GM10847 (cell line): Measurements from ENCODE around the gene TMEM123.
A peak's percentile ranks its signal among the peaks of the same experiment; 100 is the strongest.

Experiments
- POLR2A ChIP-seq: IDR thresholded peaks from 2 replicates; pipeline ENCODE4 v1.6.1; 2011; ENCODE audit not compliant: insufficient read length; ENCODE audit errors: extremely low read depth

Gene TMEM123

DNA sequence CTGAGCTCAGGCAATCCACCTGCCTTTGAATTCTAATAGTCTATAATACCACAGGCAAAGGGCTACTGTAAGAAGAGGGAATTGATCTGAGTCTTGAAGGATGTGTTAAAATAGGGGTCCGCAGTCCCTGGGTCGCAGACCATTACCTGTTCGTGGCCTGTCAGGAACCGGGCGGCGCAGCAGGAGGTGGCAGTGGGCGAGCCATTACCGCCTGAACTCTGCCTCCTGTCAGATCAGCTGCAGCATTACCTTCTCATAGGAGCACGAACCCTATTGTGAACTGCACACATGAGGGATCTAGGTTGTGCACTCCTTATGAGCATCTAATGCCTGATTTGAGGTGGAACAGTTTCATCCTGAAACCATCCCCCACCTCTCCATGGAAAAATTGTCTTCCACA lies 11.5 kb upstream of the TMEM123 start:
- no peak for TF ChIP-seq POLR2A

DNA sequence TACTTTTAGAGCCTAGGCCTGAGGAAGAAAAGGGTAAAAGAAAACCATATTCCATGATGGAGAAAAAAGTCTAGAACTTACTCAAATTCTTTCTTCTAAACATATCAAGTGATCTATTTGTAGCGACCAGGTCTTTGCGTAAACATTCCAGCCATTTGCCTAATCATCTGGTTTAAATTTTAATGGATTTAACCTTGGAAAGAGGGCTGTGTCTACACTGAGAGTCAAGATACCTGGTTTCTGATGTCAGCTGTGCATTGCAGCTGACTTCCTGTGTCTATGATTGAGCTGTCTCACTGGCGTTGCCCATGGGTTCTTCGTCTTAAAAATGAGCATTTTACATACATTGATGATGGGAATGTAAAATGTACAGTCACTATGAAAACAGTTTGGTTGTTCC lies 10.0 kb upstream of the TMEM123 start:
- TF ChIP-seq POLR2A, result no peak

DNA sequence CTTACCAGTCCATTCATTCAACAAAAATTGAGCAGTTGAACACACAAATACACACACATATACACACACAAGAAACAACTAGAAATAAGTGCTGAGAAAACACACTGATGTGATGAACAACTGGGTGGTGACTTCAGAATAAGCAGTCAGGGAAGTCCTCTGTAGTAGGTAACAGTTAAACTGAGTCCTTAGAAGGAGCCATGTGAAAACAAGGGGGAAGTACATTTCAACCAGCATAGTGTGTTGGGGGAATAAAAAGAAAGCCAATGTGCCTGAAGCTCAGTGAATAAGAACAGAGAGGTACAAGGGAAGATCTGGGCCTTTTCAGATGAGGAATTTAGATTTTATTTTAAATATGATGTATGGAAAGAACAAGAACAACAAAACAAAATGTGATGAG lies 6.8 kb upstream of the TMEM123 start:
- no peak for TF ChIP-seq POLR2A

DNA sequence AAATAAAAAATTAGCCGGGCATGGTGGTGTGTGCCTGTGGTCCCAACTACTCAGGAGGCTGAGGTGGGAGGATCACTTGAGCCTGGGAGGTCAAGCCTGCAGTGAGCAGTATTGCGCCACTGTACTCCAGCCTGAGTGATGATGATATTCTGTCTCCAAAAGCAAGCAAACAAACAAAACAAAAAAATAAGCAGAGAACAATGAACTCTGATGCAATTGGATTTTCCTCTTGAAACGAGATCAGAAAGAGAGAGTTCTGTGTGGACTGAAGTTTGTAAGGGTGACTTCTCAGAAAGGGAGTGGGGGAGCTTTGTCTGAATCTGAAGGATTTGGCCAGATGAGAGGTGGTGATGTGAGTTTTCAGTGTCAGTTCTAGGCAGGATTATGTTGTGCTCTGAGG lies 6.0 kb upstream of the TMEM123 start:
- no peak for TF ChIP-seq POLR2A

DNA sequence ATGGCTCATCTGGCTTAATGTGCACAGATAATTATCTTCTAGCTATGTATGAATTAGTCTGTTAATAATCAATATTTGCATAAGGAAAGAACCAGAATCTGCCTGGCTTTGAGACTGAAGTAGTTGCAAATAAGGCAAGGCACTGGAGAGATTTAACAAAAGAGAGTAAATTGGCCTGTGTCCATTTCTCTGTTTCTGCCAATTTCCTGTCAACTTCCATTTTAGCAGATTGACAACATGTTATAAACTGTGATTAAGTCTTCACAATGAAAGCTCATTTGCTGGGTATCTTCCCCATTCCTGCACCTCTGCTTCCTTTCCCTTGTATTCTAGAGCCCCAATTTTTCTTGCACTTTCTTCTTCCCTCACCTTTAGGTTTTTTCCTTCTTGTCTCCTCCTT lies 5.3 kb upstream of the TMEM123 start:
- TF ChIP-seq POLR2A, result no peak

DNA sequence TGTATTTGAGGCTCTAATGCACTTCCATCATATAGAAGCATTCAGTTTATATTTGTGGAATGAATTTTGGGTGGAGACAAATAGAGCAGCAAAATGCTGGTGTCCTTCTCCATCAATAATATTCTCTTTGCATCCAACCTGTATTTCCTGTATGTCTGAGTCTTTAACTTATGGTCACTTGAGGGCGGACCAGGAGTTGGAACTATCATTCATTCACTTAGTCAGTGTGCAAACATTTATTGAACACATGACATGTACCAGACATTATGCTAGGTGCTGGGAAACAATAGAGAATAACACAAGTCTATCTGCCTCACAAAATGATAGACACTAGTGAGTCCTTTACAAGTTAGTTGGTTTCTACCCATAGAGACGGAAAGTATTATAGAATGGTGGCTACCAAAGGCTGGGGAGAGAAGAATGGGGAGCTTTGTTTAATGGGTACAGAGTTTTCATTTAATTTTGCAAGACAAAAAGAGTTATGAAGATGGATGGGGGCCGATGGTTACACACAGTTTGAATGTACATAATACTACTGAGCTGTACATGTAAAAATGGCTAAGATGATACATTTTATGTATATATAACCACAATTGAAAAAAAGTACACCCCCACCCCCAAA lies 4.6 kb upstream of the TMEM123 start:
- no peak for TF ChIP-seq POLR2A

DNA sequence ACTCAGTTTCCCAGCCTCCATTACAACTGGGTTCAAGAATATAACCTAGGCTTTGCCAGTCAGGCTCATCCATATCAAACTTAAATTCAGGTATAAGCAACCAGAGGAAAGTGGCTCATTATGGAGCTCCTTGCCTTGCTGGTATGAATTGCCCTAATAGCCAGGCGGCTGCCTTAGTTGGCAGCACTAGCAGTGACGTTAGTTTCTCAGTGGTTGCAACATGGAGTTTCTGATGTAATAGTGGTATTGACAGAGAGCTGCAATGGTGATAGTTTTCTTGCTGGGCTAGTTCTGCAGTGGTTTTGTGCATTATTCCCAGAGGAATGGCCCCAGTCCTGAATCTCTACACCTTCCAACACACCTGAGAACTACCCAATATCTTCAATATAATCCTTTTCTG lies 3.8 kb upstream of the TMEM123 start:
- TF ChIP-seq POLR2A, result no peak

DNA sequence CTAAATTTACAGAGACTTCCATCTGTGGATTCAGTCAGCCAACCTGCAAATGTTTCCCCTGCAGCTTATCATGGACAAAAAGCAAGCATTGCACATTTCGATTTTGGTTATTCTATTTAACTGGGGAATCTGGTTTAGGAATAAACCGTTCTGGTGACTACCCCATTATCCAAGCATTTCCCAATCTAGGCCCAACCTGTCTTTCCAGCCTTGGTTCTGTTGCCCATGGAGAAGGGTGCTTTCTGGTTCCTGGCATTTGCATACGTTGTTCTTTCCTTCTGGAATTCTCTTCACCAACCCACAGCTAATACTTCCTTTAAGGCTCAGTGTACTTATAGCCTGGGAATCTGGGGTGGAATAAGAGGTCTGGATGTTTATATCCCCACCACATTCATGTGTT lies 1.4 kb upstream of the TMEM123 start:
- no peak for TF ChIP-seq POLR2A

DNA sequence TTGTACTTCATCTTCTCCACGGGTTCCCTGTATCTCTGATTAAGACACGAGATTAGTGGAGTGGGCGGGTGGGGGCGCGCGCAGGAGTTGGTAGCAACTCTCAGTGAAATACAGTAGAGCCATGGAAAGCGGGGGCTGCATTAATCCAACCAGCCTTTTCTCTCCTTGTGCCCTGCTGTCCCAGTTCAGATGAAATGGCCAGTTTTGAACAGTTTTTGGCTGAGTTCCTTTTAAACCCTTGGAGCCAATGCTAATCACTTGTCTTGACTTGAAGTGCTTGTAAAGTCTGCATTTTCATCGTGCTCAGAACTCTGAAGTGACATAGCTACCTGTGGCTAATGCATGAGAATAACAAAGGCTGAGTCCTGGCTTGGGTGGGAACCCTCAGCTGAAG lies 734 bp upstream of the TMEM123 start:
- no peak for TF ChIP-seq POLR2A

DNA sequence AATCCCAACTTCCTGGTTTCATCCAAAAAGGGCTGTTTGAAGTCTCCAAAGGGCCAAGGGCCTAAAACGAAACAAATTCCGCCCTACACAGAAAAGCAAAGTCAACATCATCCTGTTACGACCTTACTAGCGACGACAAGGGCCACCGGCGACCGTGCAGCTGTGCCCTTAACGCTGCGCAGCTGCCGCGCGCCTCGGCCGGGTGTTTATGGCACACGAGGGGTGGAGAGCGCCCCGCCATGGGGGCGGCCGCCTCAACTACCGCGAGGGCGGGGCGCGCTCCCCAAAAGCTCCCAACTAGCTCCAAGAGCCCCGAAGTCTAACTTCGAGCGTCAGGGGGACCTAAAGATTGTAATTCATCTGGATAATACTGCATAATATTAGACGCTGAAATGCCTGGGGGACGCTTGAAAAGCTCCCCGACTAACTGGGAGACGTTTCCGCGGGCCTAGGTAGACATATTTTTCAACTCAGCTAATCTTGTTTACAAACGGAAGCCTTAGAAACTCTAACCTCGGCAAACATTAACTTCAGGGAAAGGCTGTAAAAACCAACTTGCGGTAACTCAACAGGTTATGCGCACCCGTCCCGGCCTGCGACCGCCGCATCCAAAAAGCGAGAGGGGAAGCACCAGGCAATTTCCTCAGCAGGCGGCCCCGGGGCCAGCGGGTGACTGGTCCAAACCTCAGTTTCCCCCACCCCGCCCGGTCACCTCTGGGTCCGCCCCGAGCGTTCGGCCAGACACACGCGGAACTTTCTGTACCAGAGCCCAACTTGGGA lies 694 bp downstream of the TMEM123 start:
- peak; percentile 31 for TF ChIP-seq POLR2A

DNA sequence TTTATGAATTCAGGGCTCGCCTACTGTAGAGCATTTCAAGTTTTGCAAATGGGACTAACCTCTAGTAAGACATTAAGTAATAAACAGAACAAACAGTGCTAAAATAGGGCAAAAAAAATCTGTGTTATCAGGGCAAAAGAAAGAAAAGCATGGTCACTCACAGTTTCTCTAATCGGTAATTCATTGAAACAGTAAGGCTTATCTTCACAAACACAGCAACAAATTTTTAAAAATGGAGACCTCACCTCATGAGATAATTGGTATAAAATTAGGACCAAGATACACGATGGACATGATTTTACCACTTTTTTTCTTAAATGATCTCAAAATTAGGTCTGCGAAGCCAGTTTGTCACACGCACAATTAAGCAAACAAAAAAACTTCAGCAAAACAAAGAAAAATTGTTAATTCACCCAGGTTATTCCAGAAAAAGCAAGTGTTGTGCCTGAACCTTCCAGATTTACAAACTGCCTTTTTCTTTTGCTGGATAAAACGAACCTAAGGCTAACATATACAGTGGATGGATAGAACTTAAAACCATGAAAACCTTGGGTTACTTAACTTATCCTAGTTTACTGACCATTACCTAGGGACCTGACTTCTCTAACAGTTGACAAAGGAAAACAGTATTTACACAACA lies 1.4 kb downstream of the TMEM123 start:
- no peak for TF ChIP-seq POLR2A

DNA sequence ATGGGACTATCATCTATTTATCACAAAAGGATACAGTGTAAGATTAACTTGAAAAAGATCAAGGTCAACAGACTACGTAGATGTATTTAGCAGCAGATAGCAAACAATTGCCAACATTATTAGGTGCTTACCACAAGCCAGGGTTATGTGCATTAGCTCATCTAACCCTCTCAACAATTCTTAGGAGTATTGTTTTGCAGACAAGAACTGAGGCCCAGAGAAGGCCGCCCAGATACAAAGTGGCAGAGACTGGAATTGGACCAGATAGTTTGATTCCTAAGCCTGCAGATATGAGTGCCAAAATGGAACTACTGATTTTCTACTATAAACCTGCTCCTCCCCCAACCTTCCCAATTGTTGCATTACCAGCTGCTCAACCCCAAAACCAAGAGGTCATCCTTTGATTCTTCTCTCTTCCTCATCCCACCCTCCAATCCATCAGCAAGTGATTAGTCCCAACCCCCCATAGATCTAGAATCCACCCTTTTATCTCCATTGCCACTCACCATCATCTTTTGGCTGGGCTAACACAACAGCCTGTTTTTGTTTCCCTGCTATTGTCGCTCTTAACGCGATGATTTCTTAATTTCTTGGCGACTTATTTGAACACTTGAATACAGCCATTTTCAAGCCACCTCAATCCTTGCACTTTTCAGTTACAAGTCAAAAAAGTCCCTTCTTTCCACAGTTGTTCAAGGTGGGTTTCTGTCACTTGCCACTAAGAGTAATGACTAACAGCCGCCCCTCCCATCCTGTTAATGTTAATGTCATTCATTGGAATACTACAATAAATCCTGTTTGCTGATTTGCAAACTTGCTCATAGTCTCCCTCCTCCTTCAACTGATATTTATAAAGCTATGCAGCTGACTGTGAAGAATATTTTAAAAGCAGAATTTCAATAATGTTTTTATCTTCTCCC lies 2.7 kb downstream of the TMEM123 start:
- no peak for TF ChIP-seq POLR2A

DNA sequence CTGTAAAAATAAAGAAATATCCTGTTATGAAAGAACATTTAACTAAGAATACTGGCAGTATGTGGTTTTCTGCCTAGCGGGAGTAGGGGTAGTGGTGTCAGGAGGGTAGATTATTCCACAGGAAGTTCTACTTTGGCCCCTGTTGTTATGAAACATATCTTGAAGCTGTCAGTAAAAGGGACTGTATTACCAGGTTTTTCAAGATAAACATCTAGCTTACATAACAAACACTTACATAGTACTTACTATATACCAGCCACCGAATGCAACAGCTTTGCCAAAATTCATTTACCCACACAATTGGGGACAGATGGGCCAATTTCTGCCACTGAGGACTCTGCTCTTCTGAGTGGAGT lies 3.7 kb downstream of the TMEM123 start:
- TF ChIP-seq POLR2A, result no peak

DNA sequence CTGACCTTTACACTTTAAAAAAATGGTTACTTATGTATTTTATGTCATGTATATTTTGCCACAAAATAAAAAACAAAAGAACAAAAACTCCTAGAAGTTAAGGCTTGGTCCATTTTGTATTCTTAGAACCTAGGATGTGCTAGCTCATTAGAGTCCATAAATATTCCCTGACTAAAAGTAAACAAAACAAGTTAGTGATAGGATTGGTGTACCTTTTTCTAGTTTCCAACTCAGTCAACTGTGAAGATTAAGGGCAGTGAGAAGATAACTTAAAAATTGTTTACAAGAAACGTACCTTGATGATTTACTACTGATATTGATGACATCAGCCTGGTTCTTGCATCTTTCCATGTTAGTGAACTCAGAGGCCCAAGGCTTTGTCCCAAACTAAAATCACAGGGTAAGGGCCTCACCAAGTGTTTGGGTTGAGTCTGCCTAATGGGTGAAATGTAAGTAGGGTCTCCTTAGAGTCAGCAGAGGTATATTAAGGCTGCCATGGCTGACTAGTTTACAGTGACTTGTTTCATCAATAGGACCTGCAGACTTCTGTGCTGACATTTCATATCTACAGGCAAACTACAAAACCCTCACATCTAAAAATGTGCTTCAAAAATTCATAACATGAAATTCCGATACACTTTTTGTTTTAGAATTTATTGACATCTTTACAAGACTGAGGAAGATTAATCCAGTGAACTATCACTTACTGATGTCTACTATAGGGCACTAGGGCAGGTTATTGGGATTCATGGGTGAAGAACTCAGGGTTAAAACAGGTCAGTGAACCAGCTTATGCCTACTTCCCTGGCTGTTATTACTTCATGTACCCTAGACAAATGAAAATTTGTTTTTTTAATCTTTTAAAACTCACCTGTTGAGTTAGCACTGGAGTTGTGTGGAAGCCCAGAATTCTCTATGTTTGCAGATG lies 4.4 kb downstream of the TMEM123 start:
- no peak for TF ChIP-seq POLR2A
